Esophagus squamous epithelium (tissue), 4 donors: ENCODE results near the gene PAX6.

ENCODE experiments used
- CTCF ChIP-seq, 6 experiments: fragments of 450-650 bp in 4 of 6; fragments of 200-600 bp in 2 of 6; sonication (generic) in 2 of 6; IDR thresholded peaks; one replicate each; pipeline ENCODE4 v1.5.1; 2016 to 2019; ENCODE audit warnings: antibody characterized with exemption in 6 of 6, mild to moderate bottlenecking in 4 of 6, moderate library complexity in 4 of 6
- POLR2A ChIP-seq, 4 donors: fragments of 450-650 bp; IDR thresholded peaks; one replicate each; pipeline ENCODE4 v1.6.1; 2017; ENCODE audit warnings: antibody characterized with exemption in 4 of 4, mild to moderate bottlenecking in 4 of 4, moderate library complexity in 3 of 4

DNA sequence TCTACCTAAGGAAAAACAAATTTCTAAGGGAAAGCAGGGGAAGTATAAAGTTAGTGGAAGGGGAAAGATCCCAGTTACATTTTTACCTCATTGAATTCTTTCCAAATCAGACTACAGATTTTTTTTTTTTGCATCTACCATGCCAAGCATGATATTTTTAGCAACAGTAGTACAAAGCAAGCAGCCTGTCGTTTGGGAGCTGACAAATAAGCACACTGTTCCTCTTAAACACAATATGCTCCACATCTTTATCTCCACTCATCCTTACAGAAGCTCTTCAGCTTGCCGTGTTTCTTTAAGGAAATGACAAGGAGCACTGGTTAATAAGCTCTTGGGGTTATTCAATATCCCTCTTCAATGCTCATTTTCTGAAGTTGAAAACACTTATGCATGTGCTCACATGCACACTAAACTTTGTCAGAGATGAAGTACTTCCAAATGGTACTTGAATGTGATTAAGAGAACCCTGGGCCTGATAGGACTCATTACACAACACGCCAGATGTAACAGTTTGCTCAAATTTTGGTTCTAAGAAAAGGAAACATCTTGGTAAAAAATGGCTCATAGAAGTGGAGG, 53.8 kb downstream of the PAX6 start:
- no peak for TF ChIP-seq CTCF (IDR thresholded peaks at IDR 0.05)
- no peak for TF ChIP-seq POLR2A (IDR thresholded peaks at IDR 0.05)
